GM23338 (cell line): Measurements from ENCODE around the gene PTPRB.

Experiments
- CREB1 ChIP-seq: fragments of 250-450 bp; sonication (Bioruptor Pico); IDR thresholded peaks from 2 replicates; pipeline ENCODE4 v1.5.0; 2020; ENCODE audit warnings: low read depth, mild to moderate bottlenecking, moderate library complexity
- ETS1 ChIP-seq: IDR thresholded peaks from 2 replicates; pipeline ENCODE4 v1.6.1; 2016; ENCODE audit warnings: antibody characterized with exemption
- EZH2 ChIP-seq: fragments of 200-600 bp; sonication (generic); IDR thresholded peaks from one replicate; pipeline ENCODE4 v1.8.0; 2017; ENCODE audit warnings: antibody characterized with exemption, mild to moderate bottlenecking, low read depth; ENCODE audit not compliant: unreplicated experiment
- EZH2phosphoT487 ChIP-seq: fragments of 200-600 bp; sonication (generic); IDR thresholded peaks from one replicate; pipeline ENCODE4 v1.8.1; 2018; ENCODE audit warnings: antibody characterized with exemption; ENCODE audit not compliant: unreplicated experiment
- JUNB ChIP-seq: IDR thresholded peaks from one replicate; pipeline ENCODE4 v1.6.1; 2016; ENCODE audit warnings: antibody characterized with exemption; ENCODE audit not compliant: unreplicated experiment
- NANOG ChIP-seq: IDR thresholded peaks from 2 replicates; pipeline ENCODE4 v1.6.1; 2016; ENCODE audit warnings: antibody characterized with exemption, borderline replicate concordance
- POLR2AphosphoS5 ChIP-seq: IDR thresholded peaks from 2 replicates; pipeline ENCODE4 v1.6.1; 2016; ENCODE audit warnings: antibody characterized with exemption, low read depth
- STAT1 ChIP-seq: IDR thresholded peaks from one replicate; pipeline ENCODE4 v1.6.1; 2016; ENCODE audit warnings: antibody characterized with exemption; ENCODE audit not compliant: unreplicated experiment
- ZNF114 ChIP-seq: fragments of 250-450 bp; sonication (Bioruptor Pico); IDR thresholded peaks from 2 replicates; pipeline ENCODE4 v1.5.0; 2020; ENCODE audit warnings: mild to moderate bottlenecking, moderate library complexity
- TF ChIP-seq, protein P1 (sequence below), 2 experiments: fragments of 200-600 bp in 1 of 2; sonication (generic) in 1 of 2; conservative IDR thresholded peaks; 2 replicates each; pipeline versions ENCODE4 v1.5.1 to v1.6.1; 2016 to 2017; ENCODE audit warnings: antibody characterized with exemption in 2 of 2, low read depth in 2 of 2, mild to moderate bottlenecking in 2 of 2, moderate library complexity in 1 of 2
- TF ChIP-seq, protein P2 (sequence below): IDR thresholded peaks from one replicate; pipeline ENCODE4 v1.6.1; 2018; ENCODE audit warnings: antibody characterized with exemption; ENCODE audit not compliant: unreplicated experiment
- TF ChIP-seq, protein P3 (sequence below): fragments of 250-450 bp; sonication (Bioruptor Pico); IDR thresholded peaks from 2 replicates; pipeline ENCODE4 v1.5.0; 2020; ENCODE audit warnings: mild to moderate bottlenecking, moderate library complexity

DNA sequence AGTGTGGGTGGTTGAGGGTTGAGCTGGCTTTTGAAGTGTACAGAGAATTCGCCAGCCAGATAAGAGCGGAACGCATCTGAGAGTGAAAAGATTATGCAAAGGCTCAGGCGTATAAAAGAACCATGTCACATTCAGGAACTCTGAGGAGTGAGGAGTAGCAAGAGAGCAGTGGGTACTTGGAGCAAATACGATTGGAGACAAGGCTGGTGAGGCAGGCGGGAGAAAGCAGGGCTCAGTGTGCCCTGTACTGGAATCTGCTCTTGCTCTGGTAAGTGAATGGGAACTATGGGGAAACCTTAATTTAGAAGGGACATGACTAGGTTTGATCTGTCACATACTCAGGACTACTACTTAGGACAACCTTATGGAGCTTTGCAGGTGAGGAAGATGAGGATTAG lies 87.0 kb downstream of the PTPRB start:
- TF ChIP-seq, protein P1, sequence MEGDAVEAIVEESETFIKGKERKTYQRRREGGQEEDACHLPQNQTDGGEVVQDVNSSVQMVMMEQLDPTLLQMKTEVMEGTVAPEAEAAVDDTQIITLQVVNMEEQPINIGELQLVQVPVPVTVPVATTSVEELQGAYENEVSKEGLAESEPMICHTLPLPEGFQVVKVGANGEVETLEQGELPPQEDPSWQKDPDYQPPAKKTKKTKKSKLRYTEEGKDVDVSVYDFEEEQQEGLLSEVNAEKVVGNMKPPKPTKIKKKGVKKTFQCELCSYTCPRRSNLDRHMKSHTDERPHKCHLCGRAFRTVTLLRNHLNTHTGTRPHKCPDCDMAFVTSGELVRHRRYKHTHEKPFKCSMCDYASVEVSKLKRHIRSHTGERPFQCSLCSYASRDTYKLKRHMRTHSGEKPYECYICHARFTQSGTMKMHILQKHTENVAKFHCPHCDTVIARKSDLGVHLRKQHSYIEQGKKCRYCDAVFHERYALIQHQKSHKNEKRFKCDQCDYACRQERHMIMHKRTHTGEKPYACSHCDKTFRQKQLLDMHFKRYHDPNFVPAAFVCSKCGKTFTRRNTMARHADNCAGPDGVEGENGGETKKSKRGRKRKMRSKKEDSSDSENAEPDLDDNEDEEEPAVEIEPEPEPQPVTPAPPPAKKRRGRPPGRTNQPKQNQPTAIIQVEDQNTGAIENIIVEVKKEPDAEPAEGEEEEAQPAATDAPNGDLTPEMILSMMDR (conservative IDR thresholded peaks at IDR 0.05; ENCODE audit: low read depth in 2 of 2) = no peak
- TF ChIP-seq JUNB (no peak), EZH2phosphoT487 (no peak), EZH2 (no peak), POLR2AphosphoS5 (no peak), CREB1 (CRISPR knock-in tag) (no peak), ZNF114 (CRISPR knock-in tag) (no peak), NANOG (no peak), STAT1 (no peak), ETS1 (no peak)
- TF ChIP-seq, protein P2, sequence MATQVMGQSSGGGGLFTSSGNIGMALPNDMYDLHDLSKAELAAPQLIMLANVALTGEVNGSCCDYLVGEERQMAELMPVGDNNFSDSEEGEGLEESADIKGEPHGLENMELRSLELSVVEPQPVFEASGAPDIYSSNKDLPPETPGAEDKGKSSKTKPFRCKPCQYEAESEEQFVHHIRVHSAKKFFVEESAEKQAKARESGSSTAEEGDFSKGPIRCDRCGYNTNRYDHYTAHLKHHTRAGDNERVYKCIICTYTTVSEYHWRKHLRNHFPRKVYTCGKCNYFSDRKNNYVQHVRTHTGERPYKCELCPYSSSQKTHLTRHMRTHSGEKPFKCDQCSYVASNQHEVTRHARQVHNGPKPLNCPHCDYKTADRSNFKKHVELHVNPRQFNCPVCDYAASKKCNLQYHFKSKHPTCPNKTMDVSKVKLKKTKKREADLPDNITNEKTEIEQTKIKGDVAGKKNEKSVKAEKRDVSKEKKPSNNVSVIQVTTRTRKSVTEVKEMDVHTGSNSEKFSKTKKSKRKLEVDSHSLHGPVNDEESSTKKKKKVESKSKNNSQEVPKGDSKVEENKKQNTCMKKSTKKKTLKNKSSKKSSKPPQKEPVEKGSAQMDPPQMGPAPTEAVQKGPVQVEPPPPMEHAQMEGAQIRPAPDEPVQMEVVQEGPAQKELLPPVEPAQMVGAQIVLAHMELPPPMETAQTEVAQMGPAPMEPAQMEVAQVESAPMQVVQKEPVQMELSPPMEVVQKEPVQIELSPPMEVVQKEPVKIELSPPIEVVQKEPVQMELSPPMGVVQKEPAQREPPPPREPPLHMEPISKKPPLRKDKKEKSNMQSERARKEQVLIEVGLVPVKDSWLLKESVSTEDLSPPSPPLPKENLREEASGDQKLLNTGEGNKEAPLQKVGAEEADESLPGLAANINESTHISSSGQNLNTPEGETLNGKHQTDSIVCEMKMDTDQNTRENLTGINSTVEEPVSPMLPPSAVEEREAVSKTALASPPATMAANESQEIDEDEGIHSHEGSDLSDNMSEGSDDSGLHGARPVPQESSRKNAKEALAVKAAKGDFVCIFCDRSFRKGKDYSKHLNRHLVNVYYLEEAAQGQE = no peak
- TF ChIP-seq, protein P3, sequence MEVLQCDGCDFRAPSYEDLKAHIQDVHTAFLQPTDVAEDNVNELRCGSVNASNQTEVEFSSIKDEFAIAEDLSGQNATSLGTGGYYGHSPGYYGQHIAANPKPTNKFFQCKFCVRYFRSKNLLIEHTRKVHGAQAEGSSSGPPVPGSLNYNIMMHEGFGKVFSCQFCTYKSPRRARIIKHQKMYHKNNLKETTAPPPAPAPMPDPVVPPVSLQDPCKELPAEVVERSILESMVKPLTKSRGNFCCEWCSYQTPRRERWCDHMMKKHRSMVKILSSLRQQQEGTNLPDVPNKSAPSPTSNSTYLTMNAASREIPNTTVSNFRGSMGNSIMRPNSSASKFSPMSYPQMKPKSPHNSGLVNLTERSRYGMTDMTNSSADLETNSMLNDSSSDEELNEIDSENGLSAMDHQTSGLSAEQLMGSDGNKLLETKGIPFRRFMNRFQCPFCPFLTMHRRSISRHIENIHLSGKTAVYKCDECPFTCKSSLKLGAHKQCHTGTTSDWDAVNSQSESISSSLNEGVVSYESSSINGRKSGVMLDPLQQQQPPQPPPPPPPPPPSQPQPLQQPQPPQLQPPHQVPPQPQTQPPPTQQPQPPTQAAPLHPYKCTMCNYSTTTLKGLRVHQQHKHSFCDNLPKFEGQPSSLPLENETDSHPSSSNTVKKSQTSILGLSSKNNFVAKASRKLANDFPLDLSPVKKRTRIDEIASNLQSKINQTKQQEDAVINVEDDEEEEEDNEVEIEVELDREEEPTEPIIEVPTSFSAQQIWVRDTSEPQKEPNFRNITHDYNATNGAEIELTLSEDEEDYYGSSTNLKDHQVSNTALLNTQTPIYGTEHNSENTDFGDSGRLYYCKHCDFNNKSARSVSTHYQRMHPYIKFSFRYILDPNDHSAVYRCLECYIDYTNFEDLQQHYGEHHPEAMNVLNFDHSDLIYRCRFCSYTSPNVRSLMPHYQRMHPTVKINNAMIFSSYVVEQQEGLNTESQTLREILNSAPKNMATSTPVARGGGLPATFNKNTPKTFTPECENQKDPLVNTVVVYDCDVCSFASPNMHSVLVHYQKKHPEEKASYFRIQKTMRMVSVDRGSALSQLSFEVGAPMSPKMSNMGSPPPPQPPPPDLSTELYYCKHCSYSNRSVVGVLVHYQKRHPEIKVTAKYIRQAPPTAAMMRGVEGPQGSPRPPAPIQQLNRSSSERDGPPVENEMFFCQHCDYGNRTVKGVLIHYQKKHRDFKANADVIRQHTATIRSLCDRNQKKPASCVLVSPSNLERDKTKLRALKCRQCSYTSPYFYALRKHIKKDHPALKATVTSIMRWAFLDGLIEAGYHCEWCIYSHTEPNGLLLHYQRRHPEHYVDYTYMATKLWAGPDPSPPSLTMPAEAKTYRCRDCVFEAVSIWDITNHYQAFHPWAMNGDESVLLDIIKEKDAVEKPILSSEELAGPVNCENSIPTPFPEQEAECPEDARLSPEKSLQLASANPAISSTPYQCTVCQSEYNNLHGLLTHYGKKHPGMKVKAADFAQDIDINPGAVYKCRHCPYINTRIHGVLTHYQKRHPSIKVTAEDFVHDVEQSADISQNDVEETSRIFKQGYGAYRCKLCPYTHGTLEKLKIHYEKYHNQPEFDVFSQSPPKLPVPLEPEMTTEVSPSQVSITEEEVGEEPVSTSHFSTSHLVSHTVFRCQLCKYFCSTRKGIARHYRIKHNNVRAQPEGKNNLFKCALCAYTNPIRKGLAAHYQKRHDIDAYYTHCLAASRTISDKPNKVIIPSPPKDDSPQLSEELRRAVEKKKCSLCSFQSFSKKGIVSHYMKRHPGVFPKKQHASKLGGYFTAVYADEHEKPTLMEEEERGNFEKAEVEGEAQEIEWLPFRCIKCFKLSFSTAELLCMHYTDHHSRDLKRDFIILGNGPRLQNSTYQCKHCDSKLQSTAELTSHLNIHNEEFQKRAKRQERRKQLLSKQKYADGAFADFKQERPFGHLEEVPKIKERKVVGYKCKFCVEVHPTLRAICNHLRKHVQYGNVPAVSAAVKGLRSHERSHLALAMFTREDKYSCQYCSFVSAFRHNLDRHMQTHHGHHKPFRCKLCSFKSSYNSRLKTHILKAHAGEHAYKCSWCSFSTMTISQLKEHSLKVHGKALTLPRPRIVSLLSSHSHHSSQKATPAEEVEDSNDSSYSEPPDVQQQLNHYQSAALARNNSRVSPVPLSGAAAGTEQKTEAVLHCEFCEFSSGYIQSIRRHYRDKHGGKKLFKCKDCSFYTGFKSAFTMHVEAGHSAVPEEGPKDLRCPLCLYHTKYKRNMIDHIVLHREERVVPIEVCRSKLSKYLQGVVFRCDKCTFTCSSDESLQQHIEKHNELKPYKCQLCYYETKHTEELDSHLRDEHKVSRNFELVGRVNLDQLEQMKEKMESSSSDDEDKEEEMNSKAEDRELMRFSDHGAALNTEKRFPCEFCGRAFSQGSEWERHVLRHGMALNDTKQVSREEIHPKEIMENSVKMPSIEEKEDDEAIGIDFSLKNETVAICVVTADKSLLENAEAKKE = no peak
